HG03196 (cell line): ENCODE data around the gene SEMA6A.
"Not testable (repeated sequence)": the region's sequence is repeated elsewhere in the genome, so short reads cannot be mapped to it uniquely, and the experiment has no call there.

Experiments
- ATAC-seq: cut with Tn5 transposase; IDR thresholded peaks from one replicate; pipeline ENCODE4 v1.9.1; 2021; ENCODE audit not compliant: unreplicated experiment

The SEMA6A gene

GRCh38 chr5:116550082-116550481, 24.5 kb downstream of the SEMA6A start:
- ATAC-seq: no peak

GRCh38 chr5:116546743-116547124, 27.9 kb downstream of the SEMA6A start:
- no peak for ATAC-seq

GRCh38 chr5:116546033-116546742, 28.4 kb downstream of the SEMA6A start:
- no peak for ATAC-seq

- ATAC-seq: not testable (repeated sequence)
Observed at GRCh38 chr5:116545465-116545864, 29.2 kb downstream of the SEMA6A start.

GRCh38 chr5:116544531-116545241, 29.9 kb downstream of the SEMA6A start:
- ATAC-seq: no peak

GRCh38 chr5:116543501-116543900, 31.1 kb downstream of the SEMA6A start:
- ATAC-seq: no peak

GRCh38 chr5:116542619-116543018, 32.0 kb downstream of the SEMA6A start:
- ATAC-seq: no peak

GRCh38 chr5:116539222-116539621, 35.4 kb downstream of the SEMA6A start:
- ATAC-seq: no peak

- no peak for ATAC-seq
Observed at GRCh38 chr5:116536316-116537083, 38.1 kb downstream of the SEMA6A start.

- ATAC-seq: no peak
Observed at GRCh38 chr5:116534964-116535651, 39.5 kb downstream of the SEMA6A start.

GRCh38 chr5:116532762-116533525, 41.7 kb downstream of the SEMA6A start:
- ATAC-seq: peak; percentile 77

- ATAC-seq: no peak
Observed at GRCh38 chr5:116531635-116532034, 43.0 kb downstream of the SEMA6A start.

GRCh38 chr5:116531117-116531516, 43.5 kb downstream of the SEMA6A start:
- no peak for ATAC-seq

GRCh38 chr5:116530276-116530675, 44.3 kb downstream of the SEMA6A start:
- no peak for ATAC-seq

GRCh38 chr5:116529615-116530014, 45.0 kb downstream of the SEMA6A start:
- no peak for ATAC-seq

- ATAC-seq: no peak
Observed at GRCh38 chr5:116528519-116529234, 45.9 kb downstream of the SEMA6A start.

GRCh38 chr5:116527582-116527981, 47.0 kb downstream of the SEMA6A start:
- no peak for ATAC-seq

GRCh38 chr5:116525674-116526073, 48.9 kb downstream of the SEMA6A start:
- no peak for ATAC-seq

- no peak for ATAC-seq
Observed at GRCh38 chr5:116524966-116525365, 49.7 kb downstream of the SEMA6A start.
